Sciatic nerve (tissue), 2 donors: Measurements from ENCODE around the gene LGALS8. TPM values are rescaled to one million over a fixed set of nuclear protein-coding genes. Genes with fewer than 3 reads are reported as not detected.

ENCODE experiments used
- ATAC-seq: fragments of 200-7000 bp; cut with Tn5 transposase; one replicate; pipeline ENCODE4 v1.9.1; 2020; ENCODE audit warnings: mild to moderate bottlenecking, moderate library complexity
- DNase-seq: peaks from one replicate; pipeline ENCODE4 v3.0.0-alpha.2; 2020; ENCODE audit warnings: low spot score
- intact Hi-C: fragments of 100-400 bp; cut with DNase I; formaldehyde crosslinking; loops from one replicate; pipeline ENCODE4 v1.14.2; 2022
- total RNA-seq: library from RNA; stranded (reverse); fragmentation: NEBNext Ultra II Directional; extraction: Animal tissue kit (Norgen Biotek cat#: 25700); gene quantifications from one replicate; pipeline ENCODE4 v1.2.1, GENCODE V29; 2021
- donor health status: DM: no; HTN: no; CAD: no.
- donor health status: DM: no; HTN: no; CAD: no.

Gene LGALS8
- total RNA-seq, 1 donor from 2014 or later: 69.4 TPM

GRCh38 chr1:236507022-236507700 is 16.6 kb upstream of the LGALS8 start:
- ATAC-seq (no peak), DNase-seq (no peak)
- intact Hi-C loops: no loop called here

- intact Hi-C loops: no loop called here
- DNase-seq (no peak), ATAC-seq (no peak)
Observed at GRCh38 chr1:236508593-236509027, 15.2 kb upstream of the LGALS8 start.

- intact Hi-C loops: no loop called here
Observed at GRCh38 chr1:236509203-236509602, 14.6 kb upstream of the LGALS8 start.

GRCh38 chr1:236509647-236510401 is 14.0 kb upstream of the LGALS8 start:
- ATAC-seq (no peak), DNase-seq (no peak)
- intact Hi-C loops: no loop called here

More at GRCh38 chr1:236509203-236509602, 14.6 kb upstream of the LGALS8 start:
- ATAC-seq (no peak), DNase-seq (no peak)

- intact Hi-C loops: no loop called here
- no peak for DNase-seq
- ATAC-seq: no peak
Observed at GRCh38 chr1:236511735-236512418, 11.9 kb upstream of the LGALS8 start.

- ATAC-seq: no peak
Observed at GRCh38 chr1:236514703-236515442, 8.9 kb upstream of the LGALS8 start.

GRCh38 chr1:236515443-236515958 is 8.3 kb upstream of the LGALS8 start:
- intact Hi-C loops: no loop called here
- DNase-seq (no peak), ATAC-seq (peak; percentile 45)

More at GRCh38 chr1:236514703-236515442, 8.9 kb upstream of the LGALS8 start:
- intact Hi-C loops: no loop called here
- DNase-seq: no peak

- intact Hi-C loops: no loop called here
- DNase-seq (no peak), ATAC-seq (peak; percentile 65)
Observed at GRCh38 chr1:236516929-236517704, 6.7 kb upstream of the LGALS8 start.

GRCh38 chr1:236518322-236518721 is 5.5 kb upstream of the LGALS8 start:
- DNase-seq (no peak), ATAC-seq (no peak)
- intact Hi-C loops: no loop called here

- no peak for ATAC-seq
- no peak for DNase-seq
- intact Hi-C loops: no loop called here
Observed at GRCh38 chr1:236520445-236521005, 3.3 kb upstream of the LGALS8 start.

GRCh38 chr1:236522937-236523703 is 662 bp upstream of the LGALS8 start:
- ATAC-seq (peak; percentile 72), DNase-seq (peak; percentile 67)
- intact Hi-C loops: no loop called here

- peak; percentile 68 for ATAC-seq
- peak; percentile 63 for DNase-seq
- intact Hi-C loops: no loop called here
Observed at GRCh38 chr1:236524142-236524894, 536 bp downstream of the LGALS8 start.

- DNase-seq: no peak
Observed at GRCh38 chr1:236524895-236525184, 1.1 kb downstream of the LGALS8 start.

GRCh38 chr1:236526079-236526478 is 2.3 kb downstream of the LGALS8 start:
- no peak for DNase-seq
- intact Hi-C loops: no loop called here
- no peak for ATAC-seq

More at GRCh38 chr1:236524895-236525184, 1.1 kb downstream of the LGALS8 start:
- intact Hi-C loops: no loop called here
- no peak for ATAC-seq

GRCh38 chr1:236530286-236530685 is 6.5 kb downstream of the LGALS8 start:
- intact Hi-C loops: no loop called here
- no peak for DNase-seq
- no peak for ATAC-seq

GRCh38 chr1:236530959-236531358 is 7.2 kb downstream of the LGALS8 start:
- no peak for DNase-seq
- intact Hi-C loops: no loop called here
- ATAC-seq: no peak

GRCh38 chr1:236532850-236533249 is 9.1 kb downstream of the LGALS8 start:
- no peak for DNase-seq
- ATAC-seq: no peak
- intact Hi-C loops: no loop called here
